ENCODE measurements around the gene DUSP7.
A peak's percentile ranks its signal among the peaks of the same experiment; 100 is the strongest.

Gene DUSP7

GRCh38 chr3:52006017-52006819 is 50.2 kb downstream of the DUSP7 start:
- no peak for DNase-seq (ENCODE audit: low read depth)

DNA sequence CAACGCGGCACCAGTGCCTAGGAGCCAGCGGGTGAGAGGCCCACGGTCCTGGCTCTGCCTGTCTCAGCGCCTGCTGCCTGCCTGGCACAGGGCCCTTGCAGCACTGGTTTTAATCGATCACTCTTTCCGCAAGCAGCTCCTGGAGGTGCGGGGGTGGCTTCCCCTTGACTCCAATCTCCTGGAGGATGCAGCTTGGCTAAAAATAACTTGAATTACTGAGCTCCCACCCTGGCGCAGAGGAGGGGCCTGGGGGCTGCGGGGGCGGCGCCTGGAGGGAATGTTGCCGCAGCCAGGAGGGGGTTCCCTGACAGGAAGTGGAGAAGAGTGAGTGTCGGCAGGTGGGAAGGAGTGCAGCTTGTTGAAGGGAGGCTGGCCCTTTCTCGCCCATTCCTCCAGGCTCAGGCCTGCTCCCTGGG is 50.8 kb downstream of the DUSP7 start:
- peak; percentile 41 for DNase-seq (ENCODE audit: low read depth)

GRCh38 chr3:52004906-52005395 is 51.4 kb downstream of the DUSP7 start:
- DNase-seq (ENCODE audit: low read depth): no peak

DNA sequence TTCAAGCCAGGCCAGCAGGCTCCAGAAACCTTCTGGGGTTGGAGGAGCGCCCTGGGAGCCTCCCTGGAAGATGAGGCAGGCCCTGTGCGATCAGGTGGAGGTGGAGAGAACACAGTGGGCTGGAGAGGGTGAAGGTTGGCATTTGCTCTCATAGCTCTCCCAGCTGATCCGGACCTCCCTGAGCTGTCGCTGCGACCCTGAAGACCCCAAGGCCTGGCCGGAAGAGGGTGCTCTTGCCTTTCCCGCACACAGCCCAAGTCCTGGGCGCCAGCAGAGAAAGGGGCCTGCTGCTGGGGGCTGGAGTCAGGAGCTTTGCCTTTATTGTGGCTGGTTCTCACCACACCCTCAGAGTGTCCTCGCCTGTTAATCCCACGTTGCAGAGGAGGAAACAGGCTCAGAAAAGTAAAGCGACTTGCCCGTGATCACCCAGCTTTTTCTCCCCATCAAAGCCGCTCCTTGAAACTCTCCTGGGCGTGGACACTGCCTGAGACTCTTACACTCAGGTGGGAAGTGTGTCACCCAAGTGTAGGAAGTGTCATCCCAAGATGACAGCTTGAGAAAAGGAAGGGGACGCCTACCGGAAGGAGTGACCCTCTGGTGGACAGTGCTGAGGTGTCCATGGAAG is 52.1 kb downstream of the DUSP7 start:
- peak; percentile 37 for DNase-seq (ENCODE audit: low read depth)

DNA sequence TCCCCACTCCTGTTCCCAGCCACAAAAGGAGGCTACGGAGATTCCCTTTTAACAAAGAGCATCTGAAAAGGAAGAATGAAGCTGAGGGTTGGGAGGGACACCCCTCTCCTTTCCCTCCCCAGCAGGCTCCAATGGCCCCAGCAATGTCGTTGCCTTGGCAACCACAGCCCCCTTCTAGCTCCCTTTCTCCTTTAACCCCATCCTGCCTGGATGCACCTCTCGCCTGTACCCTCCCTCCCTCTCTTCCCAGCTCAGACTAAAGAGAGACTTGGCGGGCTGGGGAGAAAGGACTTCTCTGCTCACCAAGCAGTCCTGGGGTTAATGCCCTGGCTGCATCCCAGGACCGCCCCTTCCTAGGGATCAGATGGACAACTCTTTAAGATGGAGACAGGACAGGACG is 53.6 kb downstream of the DUSP7 start:
- no peak for DNase-seq (ENCODE audit: low read depth)

DNA sequence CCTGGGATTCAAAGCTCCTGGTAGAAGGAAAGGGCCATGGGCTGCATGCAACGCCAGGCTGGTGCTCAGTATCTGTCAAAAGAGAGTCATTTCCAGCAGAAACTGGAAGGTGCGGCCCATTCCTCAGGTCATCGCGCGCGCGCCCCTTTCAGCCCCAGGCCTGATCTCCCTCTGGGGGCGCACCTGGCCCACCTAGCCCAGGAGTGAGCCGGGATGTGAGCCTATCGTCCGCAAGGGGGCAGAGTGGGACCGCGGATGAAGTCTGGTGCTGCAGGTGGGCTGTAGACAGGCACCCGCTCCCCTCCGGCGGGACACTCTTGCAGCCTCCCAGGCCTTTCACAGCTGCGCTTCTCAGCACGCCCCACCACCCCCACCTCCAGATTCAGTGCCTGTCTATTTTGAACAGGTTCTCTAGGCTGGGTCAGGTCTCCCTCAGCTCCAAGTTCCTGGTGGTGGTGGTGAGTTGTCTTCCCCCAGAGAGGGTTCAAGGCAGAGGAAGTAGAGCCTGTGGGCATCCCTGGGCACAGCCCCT is 54.9 kb downstream of the DUSP7 start:
- DNase-seq (ENCODE audit: low read depth): peak; percentile 38

DNA sequence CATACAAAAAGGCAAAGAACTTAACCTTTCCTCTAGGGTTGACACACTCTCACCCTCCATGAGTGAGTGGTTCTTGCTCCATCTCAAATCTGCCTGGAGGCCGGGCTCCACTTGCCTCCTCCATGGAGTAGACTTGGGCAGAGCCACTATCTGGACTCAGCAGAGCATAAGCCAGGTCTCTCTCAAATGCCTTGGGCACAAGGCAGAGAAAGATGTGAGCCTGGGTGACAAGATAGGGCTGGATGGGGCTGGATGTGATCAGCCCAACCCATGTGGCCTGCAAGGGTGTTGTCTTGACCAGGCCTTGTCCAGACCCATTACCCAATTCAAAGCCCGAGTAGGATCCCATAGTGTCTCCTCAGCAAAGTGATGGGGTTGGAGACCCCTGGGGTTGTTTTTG is 56.5 kb downstream of the DUSP7 start:
- no peak for DNase-seq (ENCODE audit: low read depth)

Measured in iris pigment epithelial cell (primary cell).